ENCODE data around the gene CDKAL1. TPM values are rescaled to one million over a fixed set of nuclear protein-coding genes. Genes with fewer than 3 reads are reported as not detected.

The CDKAL1 gene
- total and polyA plus RNA-seq, 2 donors (not counting 3 experiments of a cell fraction or from before 2014, with no cell fraction given): 6.1 to 20.5 TPM

DNA sequence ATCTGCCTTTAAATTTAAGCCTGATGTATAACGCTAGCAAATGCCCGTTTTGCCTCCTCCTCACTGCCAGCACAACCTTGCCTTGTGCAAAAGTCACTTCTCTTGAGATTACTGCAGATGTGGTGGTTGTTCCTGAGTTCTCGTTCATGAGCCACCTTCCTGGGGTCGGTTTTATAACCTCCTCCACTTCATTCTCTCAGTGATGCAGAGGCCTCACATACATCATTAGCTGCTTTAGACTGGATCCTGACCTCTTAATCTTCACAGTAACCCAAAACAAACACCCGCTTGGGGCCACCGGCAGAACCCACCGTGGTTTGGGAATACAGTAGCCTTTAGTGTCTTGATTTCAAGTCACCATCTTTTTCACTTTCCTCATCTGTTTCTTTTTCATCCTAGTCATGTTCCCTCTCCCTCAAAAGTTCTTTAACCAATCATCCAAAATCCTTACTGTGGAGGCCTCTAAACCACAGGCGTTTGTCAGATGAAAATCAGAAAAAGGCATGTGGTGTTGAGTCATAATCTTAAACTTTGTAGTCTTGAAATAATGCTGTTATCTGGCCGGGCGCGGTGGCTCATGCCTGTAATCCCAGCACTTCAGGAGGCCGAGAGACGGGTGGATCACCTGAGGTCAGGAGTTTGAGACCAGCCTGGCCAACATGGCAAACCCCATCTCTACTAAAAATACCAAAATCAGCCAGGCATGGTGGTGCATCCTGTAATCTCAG, 629.0 kb downstream of the CDKAL1 start:
- dilution Hi-C loops (cut with MboI; ENCODE audit: extremely low pct_ligation_motif_present, low sequenced_read_pairs) (no loop called here), intact Hi-C loops (cut with micrococcal nuclease) (no loop called here)
- Histone ChIP-seq H3K9ac (replicated peaks; ENCODE audit: extremely low read depth, insufficient read depth, low read length) (no peak overlapping the region), H3K79me2 (ENCODE audit: control insufficient read depth, insufficient read depth, low read length) (no peaks in the 10 kb centered on the region), H3K4me3 (replicated peaks in 1 of 3; ENCODE audit: insufficient read depth in 1 of 3, low read depth in 1 of 3, low read length in 3 of 3) (no peak overlapping the region), H3K36me3 (ENCODE audit: control insufficient read depth in 2 of 2, extremely low read depth in 1 of 2, insufficient read depth in 2 of 2, low read length in 2 of 2) (no peaks in the 10 kb centered on the region), H3K4me1 (ENCODE audit: control insufficient read depth, extremely low read depth, insufficient read depth, low read length) (peaks cover 9% of the 10 kb centered on the region), H2AFZ (ENCODE audit: low read depth, low read length) (no peak overlapping the region), H3K9me3 (replicated peaks; ENCODE audit: control insufficient read depth, insufficient read depth, low read length) (no peaks in the 10 kb centered on the region), H3K9me1 (replicated peaks; ENCODE audit: control insufficient read depth, extremely low read depth, insufficient read depth, low read length) (no peaks in the 10 kb centered on the region), H3K27ac (ENCODE audit: insufficient read depth, low read depth, low read length) (no peak overlapping the region), H3K27me3 (ENCODE audit: control insufficient read depth in 2 of 2, insufficient read depth in 2 of 2, low read length in 2 of 2) (no peaks in the 10 kb centered on the region), H4K20me1 (replicated peaks; ENCODE audit: control insufficient read depth, extremely low read depth, insufficient read depth, low read length) (no peaks in the 10 kb centered on the region), H3K4me2 (ENCODE audit: insufficient read depth, low read length) (no peak overlapping the region)
- POLR2A ChIA-PET: no interaction called here
- TF ChIP-seq, protein P1, sequence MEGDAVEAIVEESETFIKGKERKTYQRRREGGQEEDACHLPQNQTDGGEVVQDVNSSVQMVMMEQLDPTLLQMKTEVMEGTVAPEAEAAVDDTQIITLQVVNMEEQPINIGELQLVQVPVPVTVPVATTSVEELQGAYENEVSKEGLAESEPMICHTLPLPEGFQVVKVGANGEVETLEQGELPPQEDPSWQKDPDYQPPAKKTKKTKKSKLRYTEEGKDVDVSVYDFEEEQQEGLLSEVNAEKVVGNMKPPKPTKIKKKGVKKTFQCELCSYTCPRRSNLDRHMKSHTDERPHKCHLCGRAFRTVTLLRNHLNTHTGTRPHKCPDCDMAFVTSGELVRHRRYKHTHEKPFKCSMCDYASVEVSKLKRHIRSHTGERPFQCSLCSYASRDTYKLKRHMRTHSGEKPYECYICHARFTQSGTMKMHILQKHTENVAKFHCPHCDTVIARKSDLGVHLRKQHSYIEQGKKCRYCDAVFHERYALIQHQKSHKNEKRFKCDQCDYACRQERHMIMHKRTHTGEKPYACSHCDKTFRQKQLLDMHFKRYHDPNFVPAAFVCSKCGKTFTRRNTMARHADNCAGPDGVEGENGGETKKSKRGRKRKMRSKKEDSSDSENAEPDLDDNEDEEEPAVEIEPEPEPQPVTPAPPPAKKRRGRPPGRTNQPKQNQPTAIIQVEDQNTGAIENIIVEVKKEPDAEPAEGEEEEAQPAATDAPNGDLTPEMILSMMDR (IDR thresholded peaks at IDR 0.05; ENCODE audit: extremely low read depth in 1 of 2, insufficient read depth in 1 of 2, low read depth in 1 of 2, low read length in 2 of 2): no peak
- TF ChIP-seq POLR2AphosphoS5 (IDR thresholded peaks at IDR 0.05; ENCODE audit: insufficient read depth, low read depth, low read length) (no peak), JUN (IDR thresholded peaks at IDR 0.05; ENCODE audit: borderline replicate concordance, insufficient read depth, insufficient read length, low read depth) (no peak), EZH2 (IDR thresholded peaks at IDR 0.05; ENCODE audit: borderline replicate concordance, low read depth, low read length, severe bottlenecking) (no peak), GATA2 (IDR thresholded peaks at IDR 0.05; ENCODE audit: insufficient read depth, insufficient read length, low read depth, low read length) (no peak), FOS (IDR thresholded peaks at IDR 0.05; ENCODE audit: borderline replicate concordance, insufficient read depth, low read length) (no peak)
- BruUV-seq (replicated peaks): no TSS peak
- FAIRE-seq (no peak), DNase-seq (ENCODE audit: low read depth, low spot score) (no peak)
- CTCF ChIA-PET: no interaction called here
